Activated CD4-positive, alpha-beta T cell treated with anti-CD3 and anti-CD28 coated beads for 48 hours (primary cell): ENCODE measurements around the gene UGT1A1.

ENCODE experiments used
- DNase-seq: peaks from one replicate; pipeline ENCODE4 v3.0.0-alpha.2; 2020

The UGT1A1 gene

GRCh38 chr2:233758849-233759248 lies 1.2 kb upstream of the UGT1A1 start:
- DNase-seq = no peak

- no peak for DNase-seq
Measured at GRCh38 chr2:233761040-233761769, 1.1 kb downstream of the UGT1A1 start.

- no peak for DNase-seq
Measured at GRCh38 chr2:233764264-233764663, 4.2 kb downstream of the UGT1A1 start.

GRCh38 chr2:233764761-233765160 lies 4.7 kb downstream of the UGT1A1 start:
- no peak for DNase-seq

GRCh38 chr2:233766416-233766815 lies 6.3 kb downstream of the UGT1A1 start:
- DNase-seq = no peak

GRCh38 chr2:233768076-233768475 lies 8.0 kb downstream of the UGT1A1 start:
- no peak for DNase-seq

GRCh38 chr2:233769260-233769659 lies 9.2 kb downstream of the UGT1A1 start:
- no peak for DNase-seq

GRCh38 chr2:233772153-233772552 lies 12.1 kb downstream of the UGT1A1 start:
- no peak for DNase-seq

GRCh38 chr2:233772583-233772982 lies 12.5 kb downstream of the UGT1A1 start:
- no peak for DNase-seq

GRCh38 chr2:233773854-233774253 lies 13.8 kb downstream of the UGT1A1 start:
- no peak for DNase-seq

GRCh38 chr2:233775414-233775813 lies 15.3 kb downstream of the UGT1A1 start:
- DNase-seq = no peak

- DNase-seq = no peak
Measured at GRCh38 chr2:233778030-233778429, 18.0 kb downstream of the UGT1A1 start, which contains the start of gene MROH2A. TSS of gene MROH2A (plus strand) at chr2:233778330. CDS start at chr2:233779359, 1,029 bp downstream.

- DNase-seq = no peak
Measured at GRCh38 chr2:233779722-233780121, 19.7 kb downstream of the UGT1A1 start.

GRCh38 chr2:233780771-233781170 lies 20.7 kb downstream of the UGT1A1 start:
- DNase-seq = no peak

GRCh38 chr2:233789554-233789953 lies 29.5 kb downstream of the UGT1A1 start:
- no peak for DNase-seq

- DNase-seq = no peak
Measured at GRCh38 chr2:233791151-233791882, 31.2 kb downstream of the UGT1A1 start.

- DNase-seq = no peak
Measured at GRCh38 chr2:233791883-233792329, 31.8 kb downstream of the UGT1A1 start.

GRCh38 chr2:233792720-233793119 lies 32.6 kb downstream of the UGT1A1 start:
- no peak for DNase-seq

GRCh38 chr2:233793465-233794127 lies 33.5 kb downstream of the UGT1A1 start:
- no peak for DNase-seq

GRCh38 chr2:233794128-233794658 lies 34.1 kb downstream of the UGT1A1 start:
- DNase-seq = no peak

GRCh38 chr2:233795735-233796171 lies 35.7 kb downstream of the UGT1A1 start:
- no peak for DNase-seq

- DNase-seq = no peak
Measured at GRCh38 chr2:233796254-233796653, 36.2 kb downstream of the UGT1A1 start.

- DNase-seq = no peak
Measured at GRCh38 chr2:233798335-233799086, 38.4 kb downstream of the UGT1A1 start.
